ENCODE measurements around the gene SMAGP.

Gene SMAGP

GRCh38 chr12:51247523-51248206 lies 22.6 kb downstream of the SMAGP start:
- TF ChIP-seq, protein P1, sequence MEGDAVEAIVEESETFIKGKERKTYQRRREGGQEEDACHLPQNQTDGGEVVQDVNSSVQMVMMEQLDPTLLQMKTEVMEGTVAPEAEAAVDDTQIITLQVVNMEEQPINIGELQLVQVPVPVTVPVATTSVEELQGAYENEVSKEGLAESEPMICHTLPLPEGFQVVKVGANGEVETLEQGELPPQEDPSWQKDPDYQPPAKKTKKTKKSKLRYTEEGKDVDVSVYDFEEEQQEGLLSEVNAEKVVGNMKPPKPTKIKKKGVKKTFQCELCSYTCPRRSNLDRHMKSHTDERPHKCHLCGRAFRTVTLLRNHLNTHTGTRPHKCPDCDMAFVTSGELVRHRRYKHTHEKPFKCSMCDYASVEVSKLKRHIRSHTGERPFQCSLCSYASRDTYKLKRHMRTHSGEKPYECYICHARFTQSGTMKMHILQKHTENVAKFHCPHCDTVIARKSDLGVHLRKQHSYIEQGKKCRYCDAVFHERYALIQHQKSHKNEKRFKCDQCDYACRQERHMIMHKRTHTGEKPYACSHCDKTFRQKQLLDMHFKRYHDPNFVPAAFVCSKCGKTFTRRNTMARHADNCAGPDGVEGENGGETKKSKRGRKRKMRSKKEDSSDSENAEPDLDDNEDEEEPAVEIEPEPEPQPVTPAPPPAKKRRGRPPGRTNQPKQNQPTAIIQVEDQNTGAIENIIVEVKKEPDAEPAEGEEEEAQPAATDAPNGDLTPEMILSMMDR (conservative IDR thresholded peaks at IDR 0.05), result no peak
- H3K27ac ChIP-seq, result peak overlapping the region; percentile 87

DNA sequence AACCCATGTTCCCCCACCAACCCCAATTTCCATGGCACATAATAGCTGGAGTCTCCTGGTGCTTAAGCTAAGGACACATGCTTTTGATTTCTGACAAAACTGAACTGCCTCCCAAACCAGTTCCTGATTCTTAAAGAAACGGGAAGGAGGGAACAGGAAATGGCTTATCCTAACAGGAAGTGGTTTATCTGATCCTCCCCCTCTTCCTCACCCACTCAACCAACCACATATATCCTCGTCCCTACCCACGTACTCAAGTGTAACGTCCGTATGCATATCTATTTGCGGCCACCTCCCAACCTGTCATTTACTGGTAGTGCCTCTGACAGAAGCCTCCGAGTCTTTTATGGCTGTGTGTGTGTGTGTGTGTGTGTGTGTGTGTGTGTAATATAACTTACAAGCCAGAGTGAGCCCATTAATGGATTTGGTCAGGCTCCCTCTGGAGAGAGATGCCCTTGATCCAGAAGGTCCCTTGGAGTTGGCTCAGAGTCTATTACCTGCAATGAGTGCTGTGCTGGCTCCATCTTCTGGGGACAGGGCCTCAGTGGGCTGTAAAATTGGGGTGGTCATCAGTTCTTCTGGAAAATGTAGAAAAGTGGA lies 23.9 kb downstream of the SMAGP start:
- TF ChIP-seq, protein P1 (conservative IDR thresholded peaks at IDR 0.05), result peak; percentile 67
- peak overlapping the region; percentile 87 for H3K27ac ChIP-seq

DNA sequence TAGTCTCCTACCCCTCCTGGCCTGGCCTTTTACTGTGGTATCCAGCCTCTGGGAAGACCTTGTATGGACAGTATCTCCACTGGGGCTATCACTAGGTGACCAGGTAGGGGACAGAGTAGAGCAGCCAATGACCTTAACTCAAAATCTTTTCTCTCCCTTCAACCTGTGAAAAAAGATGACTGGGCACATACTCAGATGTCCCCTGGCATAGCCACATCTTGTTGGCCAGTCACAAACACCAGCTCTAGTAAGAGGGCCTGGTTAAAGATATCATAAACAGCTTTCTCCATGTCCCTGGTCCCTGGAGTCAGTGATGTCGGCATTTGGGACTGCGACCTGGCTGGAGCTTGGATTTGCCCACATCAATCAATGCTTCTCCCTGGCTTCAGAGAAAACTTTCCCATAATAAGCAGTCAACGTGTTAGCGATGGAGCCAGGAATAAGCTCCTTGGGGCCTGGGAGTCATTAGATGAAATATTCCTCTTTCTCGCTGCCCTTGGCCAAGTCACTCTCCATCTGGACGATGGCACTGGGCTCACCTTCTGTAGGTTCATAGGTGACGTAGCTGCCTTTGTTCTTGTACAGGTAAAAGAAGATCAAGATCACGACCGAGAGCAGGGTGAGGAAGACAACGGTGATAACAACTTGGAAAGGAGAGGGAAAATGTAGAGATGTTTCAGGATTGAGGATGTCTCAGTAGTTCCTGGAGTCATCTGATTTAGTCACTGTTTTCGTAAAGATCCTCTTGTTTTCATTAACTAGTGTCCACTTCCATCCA lies 24.6 kb downstream of the SMAGP start:
- TF ChIP-seq, protein P1 (conservative IDR thresholded peaks at IDR 0.05), result no peak
- peak overlapping the region; percentile 87 for H3K27ac ChIP-seq

DNA sequence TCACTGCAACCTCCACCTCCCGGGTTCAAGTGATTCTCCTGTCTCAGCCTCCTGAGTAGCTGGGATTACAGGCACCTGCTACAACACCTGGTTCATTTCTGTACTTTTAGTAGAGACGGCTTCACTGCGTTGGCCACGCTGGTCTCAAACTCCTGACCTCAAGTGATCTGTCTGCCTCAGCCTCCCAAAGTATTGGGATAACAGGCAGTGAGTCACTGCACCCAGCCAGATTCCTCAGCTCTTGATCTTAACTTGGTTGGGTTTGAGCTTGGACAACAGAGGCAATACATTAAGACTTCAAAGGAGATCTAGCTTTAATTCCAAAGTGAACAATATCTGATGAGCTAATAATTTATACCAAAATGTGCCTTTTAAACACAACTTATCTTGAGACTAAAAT lies 25.9 kb downstream of the SMAGP start:
- TF ChIP-seq, protein P1 (conservative IDR thresholded peaks at IDR 0.05), result no peak
- H3K27ac ChIP-seq, result no peak overlapping the region

DNA sequence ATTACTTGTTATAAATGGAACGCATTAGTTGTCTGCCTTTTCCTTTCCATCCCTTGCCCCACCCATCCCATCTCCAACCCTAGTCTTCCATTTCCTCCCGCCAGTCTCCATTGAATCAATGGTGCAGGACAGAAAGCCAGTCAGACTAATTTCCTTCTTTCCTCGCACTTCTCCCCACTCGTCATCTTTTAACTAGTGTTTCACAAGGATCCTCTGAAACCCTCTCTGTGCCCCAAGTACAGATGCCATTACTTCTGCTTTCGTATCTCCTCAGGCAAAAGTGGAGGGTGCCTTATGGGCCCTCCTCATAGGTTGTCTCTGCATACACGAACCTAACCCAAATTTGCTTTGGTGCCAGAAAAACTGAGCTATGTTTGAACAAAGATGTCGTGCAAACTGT lies 27.3 kb downstream of the SMAGP start:
- TF ChIP-seq, protein P1 (conservative IDR thresholded peaks at IDR 0.05), result no peak
- H3K27ac ChIP-seq, result no peak overlapping the region

DNA sequence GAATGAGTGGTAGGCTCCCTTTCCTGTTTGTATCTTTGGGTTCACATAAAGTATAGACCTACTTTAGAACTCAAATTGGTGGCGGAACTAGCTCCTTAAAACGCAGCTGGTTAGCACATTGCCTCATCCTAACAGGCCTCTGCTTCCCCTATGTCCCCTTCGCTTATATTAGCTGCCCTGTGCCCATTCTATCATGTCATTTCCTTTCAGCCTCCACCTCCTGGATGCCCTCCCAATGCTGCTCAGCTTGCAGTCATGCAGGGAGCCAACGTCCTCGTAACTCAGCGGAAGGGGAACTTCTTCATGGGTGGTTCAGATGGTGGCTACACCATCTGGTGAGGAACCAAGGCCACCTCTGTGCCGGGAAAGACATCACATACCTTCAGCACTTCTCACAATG lies 28.1 kb downstream of the SMAGP start:
- TF ChIP-seq, protein P1 (conservative IDR thresholded peaks at IDR 0.05), result no peak
- no peak overlapping the region for H3K27ac ChIP-seq

DNA sequence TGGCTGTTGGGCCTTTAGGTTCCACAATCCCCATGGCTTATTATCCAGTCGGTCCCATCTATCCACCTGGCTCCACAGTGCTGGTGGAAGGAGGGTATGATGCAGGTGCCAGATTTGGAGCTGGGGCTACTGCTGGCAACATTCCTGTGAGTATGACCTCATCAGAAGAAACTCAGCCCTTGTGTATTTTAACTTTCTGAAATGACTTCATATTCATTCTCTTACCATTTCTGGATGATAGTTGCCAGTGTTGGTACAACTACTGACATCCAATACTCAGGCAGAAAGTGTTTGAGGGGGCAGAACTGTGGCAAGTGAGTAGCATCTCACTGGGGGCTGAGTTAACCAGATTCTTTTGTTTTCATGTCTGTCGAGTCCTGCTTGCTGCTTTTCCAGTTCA lies 29.2 kb downstream of the SMAGP start:
- no peak overlapping the region for H3K27ac ChIP-seq

More for the DNA sequence above, 29.2 kb downstream of the SMAGP start:
- TF ChIP-seq, protein P1 (conservative IDR thresholded peaks at IDR 0.05), result no peak
